Body of pancreas (tissue), 4 donors: ENCODE measurements around the gene ZNF672.

Source experiments
- POLR2A ChIP-seq, 3 donors: fragments of 450-650 bp; IDR thresholded peaks; one replicate each; pipeline ENCODE4 v1.6.1; 2016; ENCODE audit warnings: antibody characterized with exemption in 3 of 3, mild to moderate bottlenecking in 2 of 3
- TF ChIP-seq, protein P1 (sequence below), 7 experiments: fragments of 450-650 bp in 4 of 7; fragments of 200-600 bp in 3 of 7; sonication (generic) in 3 of 7; IDR thresholded peaks; one replicate each; pipeline ENCODE4 v1.5.1; 2016 to 2019; ENCODE audit warnings: antibody characterized with exemption in 7 of 7

DNA sequence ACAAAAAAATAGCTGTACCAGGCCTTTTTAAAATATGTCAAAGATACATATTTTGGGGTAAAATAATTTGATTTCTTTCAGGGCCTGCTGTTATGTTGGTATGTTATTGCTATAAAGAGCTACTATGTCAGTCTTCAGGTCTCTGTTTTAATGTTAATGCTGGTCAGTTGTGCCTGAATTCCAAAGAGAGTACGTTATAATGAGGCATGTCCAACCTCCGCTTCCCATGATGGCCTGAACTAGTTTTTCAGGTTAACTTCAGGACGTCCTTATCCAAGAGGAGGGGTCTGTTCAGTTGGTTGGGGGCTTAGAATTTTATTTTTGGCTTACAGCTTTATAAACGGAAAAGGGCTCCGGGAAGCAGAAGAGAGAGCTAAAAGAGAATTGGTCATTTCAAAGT lies 47.6 kb upstream of the ZNF672 start:
- no peak for TF ChIP-seq POLR2A (IDR thresholded peaks at IDR 0.05)
- TF ChIP-seq, protein P1, sequence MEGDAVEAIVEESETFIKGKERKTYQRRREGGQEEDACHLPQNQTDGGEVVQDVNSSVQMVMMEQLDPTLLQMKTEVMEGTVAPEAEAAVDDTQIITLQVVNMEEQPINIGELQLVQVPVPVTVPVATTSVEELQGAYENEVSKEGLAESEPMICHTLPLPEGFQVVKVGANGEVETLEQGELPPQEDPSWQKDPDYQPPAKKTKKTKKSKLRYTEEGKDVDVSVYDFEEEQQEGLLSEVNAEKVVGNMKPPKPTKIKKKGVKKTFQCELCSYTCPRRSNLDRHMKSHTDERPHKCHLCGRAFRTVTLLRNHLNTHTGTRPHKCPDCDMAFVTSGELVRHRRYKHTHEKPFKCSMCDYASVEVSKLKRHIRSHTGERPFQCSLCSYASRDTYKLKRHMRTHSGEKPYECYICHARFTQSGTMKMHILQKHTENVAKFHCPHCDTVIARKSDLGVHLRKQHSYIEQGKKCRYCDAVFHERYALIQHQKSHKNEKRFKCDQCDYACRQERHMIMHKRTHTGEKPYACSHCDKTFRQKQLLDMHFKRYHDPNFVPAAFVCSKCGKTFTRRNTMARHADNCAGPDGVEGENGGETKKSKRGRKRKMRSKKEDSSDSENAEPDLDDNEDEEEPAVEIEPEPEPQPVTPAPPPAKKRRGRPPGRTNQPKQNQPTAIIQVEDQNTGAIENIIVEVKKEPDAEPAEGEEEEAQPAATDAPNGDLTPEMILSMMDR (IDR thresholded peaks at IDR 0.05), result no peak
